B cell (primary cell): ENCODE measurements around the gene SLC38A1.

Experiments used
- EZH2 ChIP-seq: IDR thresholded peaks from 2 replicates; pipeline ENCODE4 v1.6.1; 2012; ENCODE audit warnings: borderline replicate concordance, low read depth, mild to moderate bottlenecking, moderate library complexity, low read length; ENCODE audit not compliant: insufficient read depth, poor library complexity, severe bottlenecking
- TF ChIP-seq, protein P1 (sequence below): fragments of 200-600 bp; IDR thresholded peaks from one replicate; pipeline ENCODE4 v1.8.0; 2022; ENCODE audit warnings: antibody characterized with exemption, mild to moderate bottlenecking

DNA sequence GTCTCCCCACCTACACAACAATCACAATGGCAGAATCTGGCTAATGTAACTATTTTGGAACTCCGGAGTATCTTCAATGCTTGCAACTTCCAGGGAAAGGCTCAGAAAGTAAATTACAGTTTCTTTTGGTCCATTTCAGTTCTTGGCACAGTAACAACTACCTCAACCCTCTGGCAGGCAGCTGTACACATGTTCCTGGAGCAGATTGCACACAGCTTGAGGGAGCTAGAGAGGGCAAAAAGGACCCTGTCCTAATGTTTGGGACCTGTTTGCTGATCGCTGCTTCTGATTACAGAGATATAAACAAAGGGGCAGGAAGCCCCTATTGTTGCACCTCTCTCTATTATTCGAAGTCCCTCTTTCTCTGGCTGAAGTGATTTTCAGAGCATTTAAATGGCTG is 35.2 kb upstream of the SLC38A1 start:
- TF ChIP-seq, protein P1, sequence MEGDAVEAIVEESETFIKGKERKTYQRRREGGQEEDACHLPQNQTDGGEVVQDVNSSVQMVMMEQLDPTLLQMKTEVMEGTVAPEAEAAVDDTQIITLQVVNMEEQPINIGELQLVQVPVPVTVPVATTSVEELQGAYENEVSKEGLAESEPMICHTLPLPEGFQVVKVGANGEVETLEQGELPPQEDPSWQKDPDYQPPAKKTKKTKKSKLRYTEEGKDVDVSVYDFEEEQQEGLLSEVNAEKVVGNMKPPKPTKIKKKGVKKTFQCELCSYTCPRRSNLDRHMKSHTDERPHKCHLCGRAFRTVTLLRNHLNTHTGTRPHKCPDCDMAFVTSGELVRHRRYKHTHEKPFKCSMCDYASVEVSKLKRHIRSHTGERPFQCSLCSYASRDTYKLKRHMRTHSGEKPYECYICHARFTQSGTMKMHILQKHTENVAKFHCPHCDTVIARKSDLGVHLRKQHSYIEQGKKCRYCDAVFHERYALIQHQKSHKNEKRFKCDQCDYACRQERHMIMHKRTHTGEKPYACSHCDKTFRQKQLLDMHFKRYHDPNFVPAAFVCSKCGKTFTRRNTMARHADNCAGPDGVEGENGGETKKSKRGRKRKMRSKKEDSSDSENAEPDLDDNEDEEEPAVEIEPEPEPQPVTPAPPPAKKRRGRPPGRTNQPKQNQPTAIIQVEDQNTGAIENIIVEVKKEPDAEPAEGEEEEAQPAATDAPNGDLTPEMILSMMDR, result no peak
- TF ChIP-seq EZH2, result no peak
